AG04449 (cell line): ENCODE data around the gene IREB2.

Experiments
- CTCF ChIA-PET: fragments of 350-600 bp; formaldehyde crosslinking; extraction: SDS; loops from one replicate; lab custom pipeline; 2021; ENCODE audit warnings: antibody characterized with exemption; lab: Yijun Ruan, JAX
- POLR2A ChIA-PET: fragments of 400-600, 350-600 bp; formaldehyde crosslinking; extraction: SDS; loops from one replicate; lab custom pipeline; 2020; ENCODE audit warnings: antibody characterized with exemption, inconsistent platforms; lab: Yijun Ruan, JAX
- DNase-seq: peaks from one replicate; pipeline ENCODE4 v3.0.0-alpha.2; 2010; ENCODE audit warnings: low read depth, low spot score
- H3K4me3 ChIP-seq: 2 replicates; pipeline ENCODE4 v1.5.1; 2011; ENCODE audit warnings: low read depth, mild to moderate bottlenecking, control low read depth, low read length
- CTCF ChIP-seq: IDR thresholded peaks from one replicate; pipeline ENCODE4 v1.5.1; 2011; ENCODE audit warnings: mild to moderate bottlenecking, moderate library complexity, low read length, control low read depth, inconsistent platforms; ENCODE audit not compliant: insufficient read depth; ENCODE audit errors: missing control alignments

Gene IREB2

DNA sequence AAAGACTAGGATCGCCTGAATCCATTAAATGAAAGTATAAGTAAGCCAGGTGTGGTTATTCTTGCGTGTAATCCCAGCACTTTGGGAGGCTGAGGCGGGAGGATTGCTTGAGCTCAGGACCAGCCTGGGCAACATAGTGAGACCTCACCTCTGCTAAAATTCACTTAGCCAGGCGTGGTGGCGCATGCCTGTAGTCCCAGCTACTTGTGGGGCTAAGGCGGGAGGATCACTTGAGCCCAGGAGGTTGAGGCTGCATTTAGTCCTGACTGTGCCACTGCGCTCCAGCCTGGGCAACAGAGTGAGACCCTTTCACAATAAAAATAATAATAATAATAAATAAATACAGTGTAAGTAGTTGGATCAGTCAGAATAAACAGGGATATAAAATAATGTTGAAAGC is 43.9 kb downstream of the IREB2 start:
- no peak overlapping the region for H3K4me3 ChIP-seq
- CTCF ChIA-PET: interaction anchor here (1.0 to 3.0 kb wide), 10 partner anchors 9 to 182 kb away, joined by 3 to 15 read pairs (median 7); partner anchors contain the start of gene SKIC8
- no peak for TF ChIP-seq CTCF
- POLR2A ChIA-PET: no interaction called here
- no peak for DNase-seq

- no peak for TF ChIP-seq CTCF
- ChIA-PET CTCF (interaction anchor here (2.5 kb wide), 1 partner anchor 11 kb away, joined by 12 read pairs; no protein-coding TSS in a partner anchor), POLR2A (no interaction called here)
- no peak overlapping the region for H3K4me3 ChIP-seq
- peak; percentile 5 for DNase-seq
Measured at GRCh38 chr15:78492872-78493271, 54.9 kb downstream of the IREB2 start.

DNA sequence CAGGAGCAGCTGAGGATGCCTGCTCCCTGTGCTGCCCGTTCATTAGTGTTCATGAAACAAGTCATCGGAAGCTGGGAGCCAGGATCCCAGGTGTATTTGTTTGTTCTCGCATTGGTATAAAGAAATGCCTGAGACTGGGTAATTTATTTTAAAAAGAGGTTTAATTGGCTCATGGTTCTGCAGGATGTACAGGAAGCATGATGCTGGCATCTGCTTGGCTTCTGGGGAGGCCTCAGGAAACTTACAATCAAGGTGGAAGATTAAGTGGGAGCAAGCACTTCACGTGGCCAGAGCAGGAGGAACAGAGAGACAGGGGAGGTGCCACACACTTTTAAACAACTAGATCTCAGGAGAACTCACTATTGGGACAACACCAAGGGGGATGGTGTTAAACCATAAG is 63.8 kb downstream of the IREB2 start:
- no peak for DNase-seq
- no peak for TF ChIP-seq CTCF
- H3K4me3 ChIP-seq: no peak overlapping the region
- CTCF ChIA-PET: interaction anchor here (0.9 kb wide), 1 partner anchor 38 kb away, joined by 3 read pairs; the partner anchor contains the start of gene PSMA4
- POLR2A ChIA-PET: no interaction called here

DNA sequence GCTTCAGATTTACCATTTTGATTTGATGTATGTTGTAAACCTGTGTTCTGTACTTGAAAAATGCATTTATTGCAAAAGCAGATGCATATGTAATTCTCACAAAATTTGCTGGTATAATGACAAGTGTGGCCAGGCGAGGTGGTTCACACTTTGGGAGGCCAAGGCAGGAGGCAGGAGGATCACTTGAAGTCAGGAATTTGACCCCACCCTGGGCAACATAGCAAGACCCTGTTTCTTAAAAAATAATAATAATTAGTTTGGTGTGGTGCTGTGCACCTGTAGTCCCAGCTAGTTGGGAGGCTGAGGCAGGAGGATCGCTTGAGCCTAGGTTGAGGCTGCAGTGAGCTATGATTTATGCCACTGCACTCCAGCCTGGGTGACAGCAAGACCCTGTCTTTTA is 64.6 kb downstream of the IREB2 start:
- ChIA-PET CTCF (interaction anchor here (0.9 kb wide), 1 partner anchor 37 kb away, joined by 3 read pairs; the partner anchor contains the start of gene PSMA4), POLR2A (no interaction called here)
- no peak overlapping the region for H3K4me3 ChIP-seq
- DNase-seq: no peak
- no peak for TF ChIP-seq CTCF

DNA sequence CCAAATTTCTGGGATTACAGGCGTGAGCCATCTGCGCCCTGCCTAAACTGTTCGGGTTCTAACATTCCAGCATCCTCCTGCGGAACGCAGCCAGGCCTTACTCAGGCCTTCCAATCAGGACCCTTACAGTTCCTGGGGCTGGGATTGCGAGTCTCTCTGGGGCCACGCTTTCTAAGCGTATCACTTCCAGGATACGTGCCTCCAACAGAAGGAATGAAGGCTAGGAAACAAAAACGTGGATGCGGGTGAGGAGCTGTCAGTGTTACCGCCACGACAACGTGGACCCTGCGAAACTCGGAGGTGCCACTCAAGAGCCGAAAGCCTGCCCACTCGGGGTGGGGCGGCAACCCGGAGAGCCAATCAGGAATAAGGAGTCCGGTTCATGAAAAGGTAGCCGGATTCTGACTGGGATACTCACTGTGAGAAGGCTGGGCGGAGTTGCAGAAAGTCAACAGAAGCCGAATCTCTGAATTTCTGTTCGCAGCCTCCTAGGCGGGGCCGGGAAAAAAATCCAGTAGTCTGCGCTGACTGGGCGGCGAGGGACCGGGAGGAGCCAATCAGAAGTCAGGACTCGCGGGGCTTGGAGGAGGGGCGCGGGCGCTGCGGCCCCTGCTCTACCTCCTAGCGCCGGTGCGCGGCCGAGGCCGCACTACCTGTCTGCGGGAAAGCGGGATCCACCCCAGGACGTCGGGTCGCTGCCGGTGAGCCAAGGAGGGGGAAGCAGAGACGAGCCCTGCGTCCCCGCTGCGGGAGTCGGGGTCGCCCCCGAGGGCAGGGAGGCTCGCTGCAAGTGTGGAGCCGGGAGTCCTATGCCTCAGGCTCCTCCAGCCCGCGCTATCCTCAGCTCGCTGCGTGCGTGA is 69.2 kb downstream of the IREB2 start, which contains the start of gene HYKK:
Gene HYKK (plus strand): TSS at position 607 of the 860 bp plus-strand sequence. CDS start 5,512 bp downstream, outside the sequence.
- DNase-seq: peak; percentile 82
- ChIA-PET POLR2A (interaction anchor here (1.3 kb wide), 1 partner anchor 33 kb away, joined by 4 read pairs; the partner anchor contains the start of gene PSMA4), CTCF (interaction anchor here (0.7 kb wide), 1 partner anchor 66 kb away, joined by 3 read pairs; no protein-coding TSS in a partner anchor)
- TF ChIP-seq CTCF: peak; percentile 27
- peak within 1 kb of the TSS; percentile 97 for H3K4me3 ChIP-seq

DNA sequence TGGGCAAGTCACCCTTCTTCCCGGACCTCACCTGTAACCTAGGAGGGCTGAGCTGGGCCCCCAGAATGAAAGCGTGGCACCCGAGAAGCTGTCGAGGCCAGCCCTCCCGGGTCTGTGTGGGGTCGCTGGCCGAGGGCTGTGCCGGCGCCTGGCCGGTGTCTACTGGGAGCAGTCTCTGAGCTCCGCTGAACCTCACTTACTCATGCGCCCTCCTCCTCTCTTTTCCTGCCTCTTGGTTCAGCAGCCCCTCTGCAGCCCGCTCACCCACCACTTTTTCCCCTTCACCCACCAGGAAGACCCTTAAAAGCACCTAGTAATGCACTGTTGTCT is 69.8 kb downstream of the IREB2 start:
- peak overlapping the region; percentile 97 for H3K4me3 ChIP-seq
- CTCF ChIA-PET: interaction anchor here (0.7 to 1.1 kb wide), 2 partner anchors 48 to 67 kb away, joined by 3 read pairs; no protein-coding TSS in a partner anchor
- POLR2A ChIA-PET: no interaction called here
- DNase-seq: no peak
- TF ChIP-seq CTCF: no peak
